Right renal cortex interstitium (tissue), 3 donors: ENCODE results near the gene LAMC3. TPM values are rescaled to one million over a fixed set of nuclear protein-coding genes. Genes with fewer than 3 reads are reported as not detected.
"Not testable (repeated sequence)": the region's sequence is repeated elsewhere in the genome, so short reads cannot be mapped to it uniquely, and the experiment has no call there.

ENCODE experiments used
- DNase-seq, 3 donors: peaks; one replicate each; pipeline ENCODE4 v3.0.0-alpha.2; 2013; ENCODE audit warnings: low read depth in 3 of 3, low spot score in 2 of 3
- polyA plus RNA-seq, 3 donors: library from polyadenylated mRNA; unstranded; fragments of 120-200 nt; gene quantifications; one replicate each; pipeline ENCODE4 v1.2.1, GENCODE V29; 2013; ENCODE audit not compliant: insufficient read length in 3 of 3

The LAMC3 gene
- polyA plus RNA-seq, 3 donors, result 18.1 to 29.3 (median 18.3) TPM

DNA sequence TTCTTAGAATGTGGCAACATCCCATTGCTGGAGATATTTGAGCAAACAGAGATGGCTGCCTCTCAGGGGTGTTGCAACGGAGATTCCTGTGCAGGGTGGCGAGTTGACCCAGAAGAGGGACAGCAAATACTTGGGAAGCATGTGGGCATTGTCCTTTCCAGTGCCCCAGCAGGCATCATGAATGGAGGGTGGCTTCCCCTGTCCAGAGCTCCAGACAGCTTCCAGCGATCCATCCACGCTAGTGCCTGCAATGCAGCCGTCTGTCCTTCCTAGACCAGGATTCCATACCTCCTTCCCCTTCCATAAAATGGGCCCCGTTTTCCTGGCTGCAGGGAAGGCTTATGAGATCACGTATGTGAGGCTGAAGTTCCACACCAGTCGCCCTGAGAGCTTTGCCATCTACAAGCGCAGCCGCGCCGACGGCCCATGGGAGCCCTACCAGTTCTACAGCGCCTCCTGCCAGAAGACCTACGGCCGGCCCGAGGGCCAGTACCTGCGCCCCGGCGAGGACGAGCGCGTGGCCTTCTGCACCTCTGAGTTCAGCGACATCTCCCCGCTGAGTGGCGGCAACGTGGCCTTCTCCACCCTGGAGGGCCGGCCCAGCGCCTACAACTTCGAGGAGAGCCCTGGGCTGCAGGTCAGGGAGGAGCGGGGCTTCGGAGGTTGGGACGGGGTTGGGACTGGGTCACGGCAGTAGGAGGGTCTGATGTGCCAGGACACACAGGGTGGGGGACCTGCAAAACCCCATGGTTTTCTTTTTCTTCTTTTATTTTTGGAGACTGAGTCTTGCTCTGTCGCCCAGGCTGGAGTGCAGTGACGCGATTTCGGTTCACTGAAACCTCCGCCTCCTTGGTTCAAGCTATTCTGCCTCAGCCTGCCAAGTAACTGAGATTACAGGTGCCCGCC, 17.2 kb downstream of the LAMC3 start:
- DNase-seq, result no peak

DNA sequence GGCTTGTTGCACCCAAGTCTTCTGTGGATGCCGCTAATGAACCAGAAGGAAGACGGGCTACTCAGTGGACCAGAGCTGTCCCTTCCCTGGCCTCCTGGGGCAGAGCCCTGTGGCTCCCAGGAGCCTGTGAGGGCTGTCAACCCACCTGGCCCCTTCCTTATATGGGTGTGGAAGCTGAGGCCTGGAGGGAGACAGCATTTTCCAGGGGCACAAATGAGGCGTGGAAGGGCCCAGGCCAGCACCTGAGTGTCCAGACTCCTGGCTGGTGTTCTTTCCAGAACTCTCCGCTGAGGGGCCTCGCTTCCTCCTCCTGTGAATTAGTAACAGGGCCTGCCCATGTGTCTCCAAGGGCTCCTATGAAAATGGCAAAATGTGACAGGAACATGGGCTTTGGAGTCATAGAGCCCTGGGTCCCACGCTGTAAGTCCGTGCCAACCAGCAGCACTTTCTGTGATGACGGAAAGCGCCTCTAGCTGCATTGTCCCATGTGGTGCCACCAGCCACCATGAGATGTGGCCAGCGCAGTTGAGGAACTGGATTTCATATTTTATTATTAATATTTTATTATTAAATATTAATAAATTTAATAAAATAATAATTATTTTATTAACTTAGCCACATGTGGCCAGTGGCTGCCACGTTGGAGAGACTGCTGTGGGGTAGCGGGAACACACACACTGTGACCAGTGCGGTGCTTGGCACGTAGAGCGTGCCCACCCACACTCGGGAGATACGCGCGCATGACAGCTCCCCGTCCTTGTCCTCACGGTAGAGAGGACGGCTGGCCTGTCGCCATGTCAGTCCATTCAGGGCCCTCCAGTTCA, 18.3 kb downstream of the LAMC3 start:
- DNase-seq, result no peak

DNA sequence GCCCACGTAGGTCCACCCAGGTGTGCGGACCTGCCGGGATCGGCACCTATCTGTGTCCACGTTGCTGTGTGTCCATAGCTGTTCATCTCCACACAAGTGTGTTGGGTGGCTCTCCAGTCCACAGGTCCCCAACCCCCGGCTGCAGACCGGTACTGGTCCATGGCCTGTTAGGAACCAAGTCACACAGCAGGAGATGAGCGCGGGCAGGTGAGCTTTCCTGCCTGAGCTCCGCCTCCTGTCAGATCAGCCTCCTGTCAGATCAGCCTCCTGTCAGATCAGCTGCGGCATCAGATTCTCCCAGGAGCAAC, 18.9 kb downstream of the LAMC3 start:
- no peak for DNase-seq

- DNase-seq, result no peak
These were observed 19.4 kb downstream of the LAMC3 start for GRCh38 chr9:131028221-131028884.

- no peak for DNase-seq
These were observed 20.1 kb downstream of the LAMC3 start for GRCh38 chr9:131028931-131029573.

DNA sequence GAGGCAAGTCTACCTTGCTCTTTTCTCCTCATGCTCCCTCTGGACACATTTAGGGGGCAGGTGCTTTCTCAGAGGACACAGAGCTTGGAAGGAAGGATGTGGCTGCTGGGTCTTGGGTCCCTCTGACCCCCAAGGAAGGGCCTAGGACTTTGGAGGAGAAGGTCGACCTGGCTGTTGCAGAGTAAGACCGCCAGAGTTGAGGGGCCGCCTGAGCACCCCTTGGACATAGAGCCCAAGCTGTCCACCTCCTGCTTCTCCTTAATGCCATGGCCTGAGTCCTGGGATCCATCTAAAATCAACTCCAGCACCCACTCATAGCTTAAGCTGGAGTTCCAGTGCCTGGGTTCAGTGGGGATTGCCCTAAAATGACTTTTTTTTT, 20.6 kb downstream of the LAMC3 start:
- DNase-seq, result no peak

GRCh38 chr9:131030239-131031004, 21.4 kb downstream of the LAMC3 start:
- no peak for DNase-seq

DNA sequence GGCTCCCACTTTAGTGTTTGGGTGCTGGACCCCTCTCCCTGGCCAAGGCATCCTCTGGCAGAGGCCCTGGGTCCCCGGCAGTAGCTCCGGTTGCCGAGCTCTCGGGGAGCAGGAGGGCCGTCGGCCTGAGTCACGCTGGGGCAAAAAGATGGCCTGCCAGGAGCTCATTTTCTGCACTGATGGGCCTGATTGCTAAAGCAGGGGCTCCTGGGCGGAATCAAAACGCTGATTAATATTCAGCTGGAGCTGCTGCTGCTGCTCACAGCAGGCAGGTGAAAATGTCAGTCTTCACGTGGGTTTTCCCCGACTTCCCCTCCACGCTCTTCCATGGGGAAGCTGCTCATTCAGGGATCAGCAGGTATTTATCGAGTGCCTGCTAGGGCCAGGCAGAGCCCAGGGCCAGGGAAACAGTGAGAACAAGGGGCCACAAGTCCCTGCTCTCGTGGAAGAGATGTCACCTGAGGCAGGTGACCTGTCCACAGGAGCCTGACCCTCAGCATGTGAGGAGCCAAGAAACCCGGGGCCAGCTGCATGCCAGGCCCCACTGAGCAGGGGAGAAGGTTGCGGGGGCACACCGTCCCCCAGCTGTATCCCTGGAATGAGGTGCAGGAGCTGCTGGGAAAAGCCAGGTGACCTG, 22.1 kb downstream of the LAMC3 start:
- no peak for DNase-seq

DNA sequence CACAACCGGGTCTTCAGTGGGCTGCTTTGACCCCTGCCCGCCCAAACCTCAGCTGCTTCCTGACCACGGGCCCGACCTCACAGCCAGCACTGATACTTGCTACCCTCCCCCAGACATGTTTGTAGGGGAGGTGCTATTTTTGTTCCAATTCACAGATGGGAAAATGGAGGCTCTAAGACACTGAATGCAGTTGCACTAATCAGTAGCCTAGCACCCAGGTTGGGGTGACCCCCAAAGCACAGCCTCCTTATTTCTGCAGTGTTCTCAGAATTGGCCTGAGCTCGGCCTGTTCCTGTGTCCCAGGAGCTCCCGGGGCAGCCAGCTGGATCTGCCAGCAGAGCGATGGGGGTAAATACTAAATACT, 22.6 kb downstream of the LAMC3 start:
- no peak for DNase-seq

DNA sequence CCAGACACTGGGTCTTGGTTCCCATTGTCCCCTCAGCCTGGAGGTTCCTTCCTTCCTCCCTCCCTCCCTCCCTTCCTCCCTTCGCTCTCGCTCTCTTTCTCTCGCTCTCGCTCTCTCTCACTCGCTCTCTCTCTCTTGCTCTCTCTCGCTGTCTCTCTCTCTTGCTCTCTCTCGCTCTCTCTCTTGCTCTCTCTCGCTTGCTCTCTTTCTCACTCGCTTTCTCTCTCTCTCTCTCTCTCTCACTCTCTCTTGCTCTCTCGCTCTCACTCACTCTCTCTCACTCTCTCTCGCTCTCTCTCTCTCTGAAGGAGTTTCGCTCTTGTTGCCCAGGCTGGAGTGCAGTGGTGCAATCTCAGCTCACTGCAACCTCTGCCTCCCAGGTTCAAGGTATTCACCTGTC, 23.4 kb downstream of the LAMC3 start:
- DNase-seq, result no peak

GRCh38 chr9:131033269-131034224, 24.6 kb downstream of the LAMC3 start:
- DNase-seq, result no peak

DNA sequence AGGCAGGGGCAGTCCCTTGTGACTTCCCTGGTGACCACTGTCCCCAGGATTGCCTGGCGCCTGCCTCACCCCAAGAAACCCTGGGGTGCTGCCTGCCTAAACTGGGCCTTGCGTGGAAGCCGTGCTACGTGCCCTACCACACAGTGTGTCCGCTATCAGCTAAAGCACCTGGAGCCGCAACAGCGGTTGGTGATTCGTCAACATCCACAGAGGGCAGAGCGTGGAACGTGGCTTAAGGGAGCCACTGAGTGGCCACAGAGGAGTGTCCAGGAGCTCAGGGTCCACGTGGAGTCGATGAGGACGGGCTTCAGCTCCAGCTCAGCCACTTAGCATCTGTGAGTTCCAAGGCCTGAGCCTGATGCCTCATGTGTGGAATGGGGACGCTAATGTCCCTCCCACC, 25.3 kb downstream of the LAMC3 start:
- no peak for DNase-seq

DNA sequence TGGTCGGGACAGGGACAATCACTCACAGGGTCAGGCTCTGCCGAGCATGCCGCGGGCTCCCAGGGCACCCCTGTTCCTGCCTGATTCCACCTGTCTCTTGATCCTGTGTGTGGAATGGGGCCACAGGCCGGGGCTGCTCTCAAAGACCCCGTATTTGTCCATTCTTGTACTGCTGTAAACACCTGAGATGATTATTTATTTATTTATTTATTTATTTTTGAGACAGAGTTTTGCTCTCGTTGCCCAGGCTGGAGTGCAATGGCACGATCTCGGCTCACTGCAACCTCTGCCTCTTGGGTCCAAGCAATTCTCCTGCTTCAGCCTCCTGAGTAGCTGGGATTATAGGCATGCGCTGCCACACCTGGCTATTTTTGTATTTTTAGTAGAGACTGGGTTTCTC, 25.8 kb downstream of the LAMC3 start:
- DNase-seq, result not testable (repeated sequence)

- DNase-seq, result no peak
These were observed 26.6 kb downstream of the LAMC3 start for GRCh38 chr9:131035548-131035947.

DNA sequence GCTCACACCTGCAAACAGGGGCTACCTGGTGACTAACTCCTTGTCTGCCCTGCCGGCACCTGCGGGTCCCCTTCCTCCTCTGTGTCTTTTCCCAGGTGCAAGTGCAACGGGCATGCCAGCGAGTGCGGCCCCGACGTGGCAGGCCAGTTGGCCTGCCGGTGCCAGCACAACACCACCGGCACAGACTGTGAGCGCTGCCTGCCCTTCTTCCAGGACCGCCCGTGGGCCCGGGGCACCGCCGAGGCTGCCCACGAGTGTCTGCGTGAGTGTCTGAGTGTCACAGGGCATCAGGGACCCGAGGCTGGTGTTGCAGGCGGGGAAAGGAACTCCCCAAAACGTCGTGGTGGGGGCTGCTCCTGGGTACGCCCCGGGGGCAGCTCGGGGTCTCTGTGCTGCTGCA, 27.1 kb downstream of the LAMC3 start:
- DNase-seq, result no peak

DNA sequence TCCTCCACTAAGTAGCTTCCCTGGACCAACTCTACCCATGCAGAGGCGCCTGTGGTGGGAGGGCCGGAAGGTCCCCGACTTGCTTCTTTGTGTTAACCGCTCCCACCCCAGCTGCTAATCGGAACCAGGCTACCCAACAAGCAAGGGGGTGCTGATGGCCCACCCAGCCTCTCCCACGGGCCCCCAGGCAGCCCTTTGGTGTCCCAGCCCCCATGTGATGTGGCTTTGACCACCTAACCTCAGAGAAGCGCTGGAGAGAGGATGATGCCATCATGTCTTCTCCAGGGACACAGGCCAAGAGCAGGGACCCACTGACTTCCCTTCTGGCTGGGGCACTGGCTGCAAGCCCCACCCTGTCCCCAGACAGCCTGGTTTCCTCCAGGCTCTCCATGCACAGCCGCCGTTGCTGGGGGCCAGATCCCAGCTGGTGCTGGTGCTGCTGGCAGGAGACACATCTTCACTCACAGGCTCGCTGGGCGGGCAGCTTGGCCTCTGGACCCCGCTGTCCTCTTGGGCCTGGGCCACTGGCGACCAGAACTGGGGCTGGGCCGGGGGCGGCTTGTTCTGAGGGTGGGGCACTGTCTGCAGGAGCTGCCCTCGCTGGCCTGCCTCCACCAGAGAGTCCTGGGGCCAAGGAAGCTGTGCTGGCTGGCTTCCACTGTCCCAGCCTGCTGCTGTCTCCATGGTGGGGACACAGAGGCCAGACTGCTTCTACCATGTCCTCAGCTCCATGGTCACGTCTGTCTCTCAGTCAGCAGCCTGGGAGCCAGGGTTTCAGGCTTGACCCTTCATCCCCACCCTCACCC, 27.8 kb downstream of the LAMC3 start:
- no peak for DNase-seq

DNA sequence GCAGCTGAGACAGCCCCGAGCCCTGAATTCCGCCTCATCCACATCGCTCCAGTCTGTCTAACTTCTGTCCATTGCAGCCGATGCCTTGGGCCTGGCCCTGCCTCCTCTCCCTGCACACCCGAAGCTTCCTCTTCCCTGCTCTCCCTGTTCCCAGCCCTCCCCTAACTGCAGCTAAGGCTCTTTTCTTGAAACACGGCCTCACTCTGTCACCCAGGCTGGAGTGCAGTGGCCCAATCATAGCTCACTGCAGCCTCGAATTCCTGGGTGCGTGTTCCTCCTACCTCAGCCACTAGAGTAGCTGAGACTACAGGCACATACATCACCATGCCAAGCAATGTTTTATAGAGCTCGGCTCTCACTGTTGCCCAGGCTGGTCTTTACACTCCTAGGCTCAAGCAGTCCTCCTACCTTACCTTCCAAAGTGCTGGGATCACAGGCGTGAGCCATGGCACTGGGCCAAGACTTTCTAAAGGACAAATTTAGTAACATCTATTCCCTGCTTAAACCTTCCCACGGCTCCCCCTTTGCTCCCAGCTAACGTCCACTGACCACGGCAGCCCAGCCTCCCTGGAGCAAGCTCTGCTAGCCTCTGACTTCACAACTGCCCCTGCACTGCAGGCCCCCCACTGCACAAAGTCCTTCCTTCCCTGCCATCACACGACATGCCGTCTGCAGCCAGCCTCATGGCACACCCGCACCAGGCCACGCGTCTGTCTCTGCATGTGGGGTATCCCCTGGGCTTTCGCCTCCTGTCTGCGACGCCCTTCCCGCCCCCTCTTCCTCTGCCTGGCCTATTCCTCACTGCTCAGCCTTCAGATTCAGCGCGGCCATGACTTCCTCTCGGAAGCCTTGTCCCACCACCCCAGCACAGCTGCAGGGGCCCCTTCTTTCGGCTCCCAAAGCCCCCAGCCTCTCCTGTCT, 28.6 kb downstream of the LAMC3 start:
- no peak for DNase-seq
